Measurements from ENCODE around the gene OTUD7B. TPM values are rescaled to one million over a fixed set of nuclear protein-coding genes. Genes with fewer than 3 reads are reported as not detected.

OTUD7B gene
- total RNA-seq, 1 donor: 18.5 TPM

DNA sequence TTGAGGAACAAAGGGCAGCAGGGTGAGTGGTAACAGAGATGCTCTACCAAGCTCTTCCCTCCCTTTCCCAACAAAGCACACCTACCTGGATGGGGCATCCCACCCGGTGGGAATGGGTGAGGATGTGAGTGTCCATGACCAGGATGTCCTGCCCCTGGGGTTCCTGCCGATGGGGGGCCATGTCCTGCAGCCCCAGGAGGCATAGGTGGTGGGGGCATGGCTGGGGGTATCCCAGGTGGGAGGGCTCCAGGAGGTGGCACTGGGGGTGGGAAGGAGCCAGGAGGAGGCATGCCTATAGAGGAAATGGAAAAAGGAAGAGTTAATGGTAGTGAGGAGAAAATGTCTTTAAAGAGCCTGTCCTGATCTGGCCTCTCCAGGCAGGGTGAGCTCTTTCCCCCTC lies 84.8 kb downstream of the OTUD7B start:
- TF ChIP-seq CTCF (IDR thresholded peaks at IDR 0.05; ENCODE audit: extremely low read depth, low read depth, low read length): no peak
- Histone ChIP-seq H3K36me3 (ENCODE audit: insufficient read depth, low read length) (peaks cover 56% of the 10 kb centered on the region), H3K4me1 (ENCODE audit: insufficient read depth, low read length) (peaks cover 18% of the 10 kb centered on the region), H3K9me3 (ENCODE audit: low read depth, low read length) (no peaks in the 10 kb centered on the region), H3K4me2 (ENCODE audit: insufficient read depth, low read length) (peak overlapping the region; percentile 92), H3K79me2 (ENCODE audit: insufficient read depth, low read length) (peaks cover 34% of the 10 kb centered on the region), H3K27me3 (ENCODE audit: insufficient read depth, low read length) (no peaks in the 10 kb centered on the region), H3K4me3 (ENCODE audit: insufficient read depth, low read length) (no peak overlapping the region), H3K27ac (ENCODE audit: low read depth, low read length) (no peak overlapping the region), H4K20me1 (ENCODE audit: insufficient read depth, low read length) (peaks cover 30% of the 10 kb centered on the region), H2AFZ (ENCODE audit: low read length) (no peak overlapping the region)
- no peak for DNase-seq (ENCODE audit: insufficient read length, low spot score, missing footprints)

DNA sequence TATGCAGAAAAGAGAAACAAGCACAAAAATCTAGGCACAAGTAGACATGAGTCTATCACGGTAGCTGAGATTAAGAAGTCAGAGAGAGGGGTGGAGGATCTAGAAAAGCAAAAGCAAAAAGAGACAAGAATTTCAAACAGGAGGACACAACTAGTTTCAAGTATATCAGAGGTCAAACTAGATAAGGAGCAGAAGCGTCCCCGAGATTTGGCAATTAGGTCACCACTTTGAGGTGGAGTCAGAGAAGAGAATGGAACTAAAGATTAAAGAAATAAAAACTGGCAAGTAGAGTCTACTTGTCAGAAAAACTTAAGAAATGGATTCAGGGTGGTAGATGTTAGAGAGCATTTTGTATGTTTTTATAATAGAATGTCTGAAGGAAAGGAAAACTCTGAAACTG lies 85.2 kb downstream of the OTUD7B start:
- no peaks in the 10 kb centered on the region for H3K27me3 ChIP-seq (ENCODE audit: insufficient read depth, low read length)
- H3K79me2 ChIP-seq (ENCODE audit: insufficient read depth, low read length): peaks cover 34% of the 10 kb centered on the region
- no peaks in the 10 kb centered on the region for H3K9me3 ChIP-seq (ENCODE audit: low read depth, low read length)
- H2AFZ ChIP-seq (ENCODE audit: low read length): no peak overlapping the region
- no peak for DNase-seq (ENCODE audit: insufficient read length, low spot score, missing footprints)
- H3K4me2 ChIP-seq (ENCODE audit: insufficient read depth, low read length): no peak overlapping the region
- H3K27ac ChIP-seq (ENCODE audit: low read depth, low read length): no peak overlapping the region
- H3K4me3 ChIP-seq (ENCODE audit: insufficient read depth, low read length): no peak overlapping the region
- H3K4me1 ChIP-seq (ENCODE audit: insufficient read depth, low read length): peaks cover 18% of the 10 kb centered on the region
- peaks cover 52% of the 10 kb centered on the region for H3K36me3 ChIP-seq (ENCODE audit: insufficient read depth, low read length)
- TF ChIP-seq CTCF (IDR thresholded peaks at IDR 0.05; ENCODE audit: extremely low read depth, low read depth, low read length): no peak
- H4K20me1 ChIP-seq (ENCODE audit: insufficient read depth, low read length): peaks cover 30% of the 10 kb centered on the region

DNA sequence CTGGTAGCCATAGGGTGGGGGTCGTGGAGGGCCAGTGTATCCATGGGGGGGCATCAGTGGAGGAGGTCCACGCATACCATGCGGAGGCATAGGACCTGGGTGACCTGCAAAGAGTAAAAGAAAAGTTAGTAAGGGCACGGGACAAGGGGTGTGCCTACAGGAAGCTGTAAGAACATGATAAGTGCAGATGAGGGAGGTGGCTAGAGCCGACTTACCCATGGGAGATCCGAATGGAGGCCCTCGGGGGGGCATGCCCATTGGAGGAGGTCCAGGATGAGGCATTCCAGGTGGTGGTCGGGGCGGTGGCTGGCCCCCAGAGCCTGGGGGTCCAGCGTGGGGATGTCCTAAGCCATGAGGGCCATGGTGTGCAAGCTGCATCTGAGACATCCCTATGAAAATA lies 86.9 kb downstream of the OTUD7B start:
- TF ChIP-seq CTCF (IDR thresholded peaks at IDR 0.05; ENCODE audit: extremely low read depth, low read depth, low read length): no peak
- no peak for DNase-seq (ENCODE audit: insufficient read length, low spot score, missing footprints)
- Histone ChIP-seq H3K4me3 (ENCODE audit: insufficient read depth, low read length) (no peak overlapping the region), H3K4me1 (ENCODE audit: insufficient read depth, low read length) (peaks cover 17% of the 10 kb centered on the region), H3K36me3 (ENCODE audit: insufficient read depth, low read length) (peaks cover 47% of the 10 kb centered on the region), H2AFZ (ENCODE audit: low read length) (no peak overlapping the region), H4K20me1 (ENCODE audit: insufficient read depth, low read length) (peaks cover 30% of the 10 kb centered on the region), H3K27me3 (ENCODE audit: insufficient read depth, low read length) (no peaks in the 10 kb centered on the region), H3K9me3 (ENCODE audit: low read depth, low read length) (no peaks in the 10 kb centered on the region), H3K27ac (ENCODE audit: low read depth, low read length) (no peak overlapping the region), H3K4me2 (ENCODE audit: insufficient read depth, low read length) (no peak overlapping the region), H3K79me2 (ENCODE audit: insufficient read depth, low read length) (peaks cover 34% of the 10 kb centered on the region)

GRCh38 chr1:149917571-149918144 lies 92.9 kb downstream of the OTUD7B start, which contains the start of gene SV2A:
Gene SV2A, minus strand, starts transcription at chr1:149917844. Its CDS starts 4,004 bp downstream, at chr1:149913840.
- Histone ChIP-seq H4K20me1 (ENCODE audit: insufficient read depth, low read length) (no peaks in the 10 kb centered on the region), H3K4me2 (ENCODE audit: insufficient read depth, low read length) (peak within 1 kb of the TSS; percentile 83), H3K4me3 (ENCODE audit: insufficient read depth, low read length) (peak within 1 kb of the TSS; percentile 79), H3K9me3 (ENCODE audit: low read depth, low read length) (no peaks in the 10 kb centered on the region), H3K79me2 (ENCODE audit: insufficient read depth, low read length) (peaks cover 9% of the 10 kb centered on the region), H3K27me3 (ENCODE audit: insufficient read depth, low read length) (no peaks in the 10 kb centered on the region), H3K27ac (ENCODE audit: low read depth, low read length) (no peak within 1 kb of the TSS), H2AFZ (ENCODE audit: low read length) (peak within 1 kb of the TSS; percentile 94), H3K4me1 (ENCODE audit: insufficient read depth, low read length) (peaks cover 8% of the 10 kb centered on the region), H3K36me3 (ENCODE audit: insufficient read depth, low read length) (peaks cover 6% of the 10 kb centered on the region)
- peak; percentile 96 for DNase-seq (ENCODE audit: insufficient read length, low spot score, missing footprints)
- no peak for TF ChIP-seq CTCF (IDR thresholded peaks at IDR 0.05; ENCODE audit: extremely low read depth, low read depth, low read length)
